HCT116 (cell line): ENCODE results near the gene WHRN. TPM values are rescaled to one million over a fixed set of nuclear protein-coding genes. Genes with fewer than 3 reads are reported as not detected.

Source experiments
- ATAC-seq: fragments of 200-7000 bp; cut with Tn5 transposase; 2 replicates; pipeline ENCODE4 v1.9.1; 2020; ENCODE audit warnings: mild to moderate bottlenecking, moderate library complexity
- BruUV-seq: library from RNA; stranded (reverse); fragments of 400-500 nt; replicated peaks from 2 replicates; lab custom pipeline; 2021; lab: Mats Ljungman, UMichigan
- CTCF ChIA-PET: fragments of 300-600 bp; sonication (Branson Sonifier 250); formaldehyde crosslinking; loops from one replicate; lab custom pipeline; 2021; ENCODE audit warnings: antibody characterized with exemption; lab: Charles Lee
- POLR2A ChIA-PET: fragments of 300-600, 350-600 bp; sonication (Branson Sonifier 250); formaldehyde crosslinking; loops from one replicate; lab custom pipeline; 2021; ENCODE audit warnings: antibody characterized with exemption; lab: Charles Lee
- RAD21 ChIA-PET, 2 experiments: fragments of 300-600 bp; sonication (Branson Sonifier 250); formaldehyde crosslinking; loops; one replicate each; lab custom pipeline; 2023; ENCODE audit warnings: low total read pairs in 2 of 2; ENCODE audit not compliant: uncharacterized antibody in 2 of 2, unreplicated experiment in 2 of 2, low non-redundant PET in 1 of 2; lab: Charles Lee
- DNase-seq: peaks from one replicate; pipeline ENCODE4 v3.0.0-alpha.2; 2010; ENCODE audit warnings: low read depth, low spot score
- H2AFZ ChIP-seq: fragments of 200-600 bp; shearing (Covaris generic), sonication (generic); 2 replicates; pipeline ENCODE4 v1.6.1; 2017; ENCODE audit warnings: low read depth, mixed run types, mixed read lengths, antibody characterized with exemption, low read length; ENCODE audit not compliant: poor library complexity, severe bottlenecking
- H3K27ac ChIP-seq: 2 replicates; pipeline ENCODE4 v1.5.1; 2012; ENCODE audit warnings: low read depth, low read length
- H3K27me3 ChIP-seq: fragments of 200-600 bp; sonication (generic); 2 replicates; pipeline ENCODE4 v1.6.1; 2016; ENCODE audit warnings: mixed run types, low read length, mixed read lengths; ENCODE audit not compliant: insufficient read depth
- H3K36me3 ChIP-seq, 2 experiments: fragments of 200-500 bp in 1 of 2; fragments of 200-600 bp in 1 of 2; sonication (Bioruptor generic) in 1 of 2; sonication (generic) in 1 of 2; 2 replicates each; pipeline versions ENCODE4 v1.5.1 to v1.6.1; 2014 to 2016; ENCODE audit warnings: low read length in 2 of 2, inconsistent platforms in 1 of 2, mixed read lengths in 1 of 2, mixed run types in 1 of 2; ENCODE audit not compliant: insufficient read depth in 2 of 2, control insufficient read depth in 1 of 2
- H3K4me1 ChIP-seq, 2 experiments: fragments of 200-600 bp in 1 of 2; sonication (generic) in 1 of 2; 2 replicates each; pipeline versions ENCODE4 v1.5.1 to v1.6.1; 2012 to 2017; ENCODE audit warnings: low read length in 2 of 2, inconsistent platforms in 1 of 2, mild to moderate bottlenecking in 1 of 2, mixed read lengths in 1 of 2, mixed run types in 1 of 2, moderate library complexity in 1 of 2; ENCODE audit not compliant: insufficient read depth in 2 of 2, control insufficient read depth in 1 of 2
- H3K4me2 ChIP-seq: fragments of 200-600 bp; sonication (generic); 2 replicates; pipeline ENCODE4 v1.6.1; 2017; ENCODE audit warnings: mixed run types, low read length, mixed read lengths
- H3K4me3 ChIP-seq, 2 experiments: fragments of 200-600 bp in 1 of 2; sonication (generic) in 1 of 2; replicated peaks in 1 of 2; 2 replicates each; pipeline ENCODE4 v1.5.1; 2011 to 2016; ENCODE audit warnings: low read length in 2 of 2, control low read depth in 1 of 2, low read depth in 1 of 2, mild to moderate bottlenecking in 1 of 2, mixed read lengths in 1 of 2, mixed run types in 1 of 2
- H3K79me2 ChIP-seq: fragments of 200-600 bp; sonication (generic); 2 replicates; pipeline ENCODE4 v1.6.1; 2017; ENCODE audit warnings: mild to moderate bottlenecking, mixed run types, low read length, moderate library complexity, mixed read lengths; ENCODE audit not compliant: insufficient read depth
- H3K9ac ChIP-seq: fragments of 200-600 bp; sonication (generic); 2 replicates; pipeline ENCODE4 v1.6.1; 2016; ENCODE audit warnings: low read length, mixed read lengths
- H3K9me2 ChIP-seq: fragments of 200-600 bp; sonication (generic), shearing (Covaris generic); 2 replicates; pipeline ENCODE4 v1.6.1; 2017; ENCODE audit warnings: mixed run types, mild to moderate bottlenecking, moderate library complexity; ENCODE audit not compliant: insufficient read depth
- H3K9me3 ChIP-seq, 2 experiments: fragments of 200-500 bp in 1 of 2; fragments of 200-600 bp in 1 of 2; sonication (Bioruptor generic) in 1 of 2; sonication (generic) in 1 of 2; 2 replicates each; pipeline ENCODE4 v1.6.1; 2014 to 2017; ENCODE audit warnings: low read length in 2 of 2, mixed read lengths in 2 of 2, inconsistent platforms in 1 of 2, low read depth in 1 of 2, mild to moderate bottlenecking in 1 of 2, mixed run types in 1 of 2, moderate library complexity in 1 of 2; ENCODE audit not compliant: control insufficient read depth in 1 of 2, insufficient read depth in 1 of 2
- H4K20me1 ChIP-seq: fragments of 200-600 bp; sonication (generic), shearing (Covaris generic); 2 replicates; pipeline ENCODE4 v1.6.1; 2017; ENCODE audit warnings: mixed run types, mild to moderate bottlenecking, moderate library complexity; ENCODE audit not compliant: insufficient read depth
- CTCF ChIP-seq, 3 experiments: fragments of 200-600 bp in 1 of 3; sonication (generic) in 1 of 3; IDR thresholded peaks in 2 of 3; conservative IDR thresholded peaks in 1 of 3; 2 replicates each; pipeline ENCODE4 v1.5.1; 2012 to 2017; ENCODE audit warnings: low read depth in 2 of 3, low read length in 2 of 3, antibody characterized with exemption in 1 of 3, borderline replicate concordance in 1 of 3, control low read depth in 1 of 3, mild to moderate bottlenecking in 1 of 3, mixed read lengths in 1 of 3, mixed run types in 1 of 3, moderate library complexity in 1 of 3; ENCODE audit not compliant: insufficient read depth in 1 of 3
- EGR1 ChIP-seq: IDR thresholded peaks from 2 replicates; pipeline ENCODE4 v1.6.1; 2012; ENCODE audit warnings: low read depth
- ELF1 ChIP-seq: IDR thresholded peaks from 2 replicates; pipeline ENCODE4 v1.6.1; 2012; ENCODE audit warnings: low read depth, borderline replicate concordance
- EZH2phosphoT487 ChIP-seq: fragments of 200-600 bp; IDR thresholded peaks from 2 replicates; pipeline ENCODE4 v1.6.1; 2018; ENCODE audit warnings: antibody characterized with exemption, borderline replicate concordance
- FOSL1 ChIP-seq: IDR thresholded peaks from 2 replicates; pipeline ENCODE4 v1.6.1; 2012; ENCODE audit warnings: low read depth
- JUND ChIP-seq: IDR thresholded peaks from 2 replicates; pipeline ENCODE4 v1.6.1; 2012
- MAX ChIP-seq: IDR thresholded peaks from 2 replicates; pipeline ENCODE4 v1.6.1; 2012
- RAD21 ChIP-seq: IDR thresholded peaks from 2 replicates; pipeline ENCODE4 v1.6.1; 2012; ENCODE audit warnings: low read depth, mild to moderate bottlenecking
- REST ChIP-seq: IDR thresholded peaks from 2 replicates; pipeline ENCODE4 v1.6.1; 2012; ENCODE audit warnings: low read depth
- SIN3A ChIP-seq: IDR thresholded peaks from 2 replicates; pipeline ENCODE4 v1.6.1; 2012; ENCODE audit warnings: low read depth
- SP1 ChIP-seq: IDR thresholded peaks from 2 replicates; pipeline ENCODE4 v1.6.1; 2012; ENCODE audit warnings: low read depth
- SRF ChIP-seq: IDR thresholded peaks from 2 replicates; pipeline ENCODE4 v1.6.1; 2012; ENCODE audit warnings: low read depth
- ZBTB33 ChIP-seq: IDR thresholded peaks from 2 replicates; pipeline ENCODE4 v1.6.1; 2011; ENCODE audit warnings: mild to moderate bottlenecking, low read length, moderate library complexity; ENCODE audit not compliant: insufficient replicate concordance; ENCODE audit errors: extremely low read depth
- intact Hi-C: fragments of 100-400 bp; cut with micrococcal nuclease; formaldehyde crosslinking; loops from 2 replicates; pipeline ENCODE4 v1.10.0; 2022
- total RNA-seq: library from RNA; stranded (reverse); gene quantifications from one replicate; pipeline ENCODE4 v1.2.1, GENCODE V29; 2021; ENCODE audit not compliant: unreplicated experiment

Gene WHRN
- total RNA-seq, 1 experiment from 2014 or later, result 12.8 TPM

GRCh38 chr9:114452219-114453165, 52.8 kb downstream of the WHRN start:
- CTCF ChIA-PET, result no interaction called here
- no peak for ATAC-seq

More at GRCh38 chr9:114452219-114453165, 52.8 kb downstream of the WHRN start:
- no peaks in the 10 kb centered on the region for H3K9me3 ChIP-seq
- no peak for TF ChIP-seq EGR1
- TF ChIP-seq SIN3A, result no peak
- TF ChIP-seq REST, result no peak
- TF ChIP-seq SRF, result no peak
- no peak for TF ChIP-seq CTCF (IDR thresholded peaks at IDR 0.05 in 2 of 3, conservative IDR thresholded peaks at IDR 0.05 in 1 of 3; ENCODE audit: borderline replicate concordance in 1 of 3, insufficient read depth in 1 of 3, low read depth in 2 of 3, low read length in 2 of 3)
- no peak for TF ChIP-seq EZH2phosphoT487
- TF ChIP-seq RAD21, result no peak
- TF ChIP-seq MAX, result no peak
- TF ChIP-seq ZBTB33, result no peak
- TF ChIP-seq JUND, result no peak
- TF ChIP-seq ELF1, result no peak
- no peak for TF ChIP-seq FOSL1
- no peak for TF ChIP-seq SP1
- TF ChIP-seq, all 23 proteins: peak for 0
- H2AFZ ChIP-seq, result no peak overlapping the region
- ChIA-PET POLR2A (no interaction called here), RAD21 (interaction anchor here in 1 of 2 experiments (0.7 kb wide), 1 partner anchor 16 kb away, joined by 6 read pairs; no protein-coding TSS in a partner anchor)
- H3K4me1 ChIP-seq, result no peaks in the 10 kb centered on the region
- no peaks in the 10 kb centered on the region for H3K36me3 ChIP-seq
- no peak overlapping the region for H3K9ac ChIP-seq
- H3K27ac ChIP-seq, result no peak overlapping the region
- H3K27me3 ChIP-seq, result no peaks in the 10 kb centered on the region
- no peak for DNase-seq
- no peak overlapping the region for H3K4me3 ChIP-seq
- H3K4me2 ChIP-seq, result no peak overlapping the region
- H3K79me2 ChIP-seq, result no peaks in the 10 kb centered on the region
- intact Hi-C loops, result no loop called here
- no peaks in the 10 kb centered on the region for H3K9me2 ChIP-seq
- no peaks in the 10 kb centered on the region for H4K20me1 ChIP-seq
- no TSS peak for BruUV-seq
